Fibroblast of skin of left biceps (primary cell): Measurements from ENCODE around the gene TMEM156.

ENCODE experiments used
- DNase-seq, 2 experiments: peaks; one replicate each; pipeline ENCODE4 v3.0.0-alpha.2; 2013; ENCODE audit warnings: low read depth in 2 of 2

TMEM156 gene

GRCh38 chr4:38925492-38926413 is 106.5 kb downstream of the TMEM156 start:
- DNase-seq: no peak

GRCh38 chr4:38924353-38924752 is 107.9 kb downstream of the TMEM156 start:
- DNase-seq: no peak

- DNase-seq: no peak
Observed at GRCh38 chr4:38923746-38924145, 108.5 kb downstream of the TMEM156 start.

- DNase-seq: no peak
Observed at GRCh38 chr4:38921151-38921550, 111.1 kb downstream of the TMEM156 start.

GRCh38 chr4:38920677-38921076 is 111.5 kb downstream of the TMEM156 start:
- no peak for DNase-seq

GRCh38 chr4:38920186-38920585 is 112.0 kb downstream of the TMEM156 start:
- DNase-seq: peak in 1 of 2 experiments; percentile 12

- DNase-seq: no peak
Observed at GRCh38 chr4:38919494-38919893, 112.7 kb downstream of the TMEM156 start.

GRCh38 chr4:38917481-38918025 is 114.7 kb downstream of the TMEM156 start:
- no peak for DNase-seq
